ENCODE results near the gene PHAX. TPM values are rescaled to one million over a fixed set of nuclear protein-coding genes. Genes with fewer than 3 reads are reported as not detected.
"Not testable (repeated sequence)": the region's sequence is repeated elsewhere in the genome, so short reads cannot be mapped to it uniquely, and the experiment has no call there.

PHAX gene
- total RNA-seq, 1 donor from 2014 or later = 50.2 TPM

- no peak for DNase-seq
- intact Hi-C loops (cut with micrococcal nuclease) = no loop called here
- peaks cover 12% of the 10 kb centered on the region for H3K4me1 Mint-ChIP-seq
- H3K27ac Mint-ChIP-seq = no peak overlapping the region
- peaks cover 47% of the 10 kb centered on the region for H3K36me3 Mint-ChIP-seq (ENCODE audit: low read depth)
- H3K9me3 Mint-ChIP-seq = no peaks in the 10 kb centered on the region
- H3K4me3 Mint-ChIP-seq = no peak overlapping the region
- no peaks in the 10 kb centered on the region for H3K27me3 Mint-ChIP-seq
Measured at GRCh38 chr5:126619781-126620180, 19.0 kb downstream of the PHAX start.

GRCh38 chr5:126624534-126624933, 23.8 kb downstream of the PHAX start:
- DNase-seq = no peak
- Mint-ChIP-seq H3K27me3 (no peaks in the 10 kb centered on the region), H3K36me3 (ENCODE audit: low read depth) (peaks cover 28% of the 10 kb centered on the region), H3K9me3 (no peaks in the 10 kb centered on the region), H3K4me3 (no peak overlapping the region), H3K27ac (peak overlapping the region; percentile 34), H3K4me1 (peaks cover 12% of the 10 kb centered on the region)
- intact Hi-C loops (cut with micrococcal nuclease) = no loop called here

GRCh38 chr5:126628102-126628501, 27.4 kb downstream of the PHAX start:
- H3K36me3 Mint-ChIP-seq (ENCODE audit: low read depth) = peaks cover 17% of the 10 kb centered on the region
- H3K4me1 Mint-ChIP-seq = peaks cover 12% of the 10 kb centered on the region
- intact Hi-C loops (cut with micrococcal nuclease) = no loop called here
- no peaks in the 10 kb centered on the region for H3K9me3 Mint-ChIP-seq
- H3K27ac Mint-ChIP-seq = no peak overlapping the region
- no peak for DNase-seq
- H3K4me3 Mint-ChIP-seq = no peak overlapping the region
- H3K27me3 Mint-ChIP-seq = no peaks in the 10 kb centered on the region

DNA sequence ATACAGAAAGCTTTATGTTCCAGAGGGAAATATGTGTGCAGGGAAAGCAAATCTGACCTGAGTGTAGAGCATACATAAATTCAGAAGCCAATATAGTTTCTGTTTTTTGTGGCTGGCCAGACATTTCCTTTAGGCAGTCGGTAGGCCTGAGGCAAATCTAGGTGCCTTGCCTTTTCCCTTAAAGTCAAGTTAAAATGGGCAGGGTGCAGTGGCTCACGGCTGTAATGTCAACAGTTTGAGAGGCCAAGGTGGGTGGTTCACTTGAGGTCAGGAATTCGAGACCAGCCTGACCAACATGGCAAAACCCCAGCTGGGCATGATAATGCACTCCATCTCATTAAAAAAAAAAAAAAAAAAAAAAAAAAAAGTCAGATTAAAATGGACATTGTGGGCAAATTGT, 31.2 kb downstream of the PHAX start:
- H3K27me3 Mint-ChIP-seq = peaks cover 6% of the 10 kb centered on the region
- intact Hi-C loops (cut with micrococcal nuclease) = no loop called here
- H3K4me1 Mint-ChIP-seq = no peaks in the 10 kb centered on the region
- no peak for DNase-seq
- no peaks in the 10 kb centered on the region for H3K9me3 Mint-ChIP-seq
- H3K4me3 Mint-ChIP-seq = no peak overlapping the region
- no peak overlapping the region for H3K27ac Mint-ChIP-seq
- no peaks in the 10 kb centered on the region for H3K36me3 Mint-ChIP-seq (ENCODE audit: low read depth)

DNA sequence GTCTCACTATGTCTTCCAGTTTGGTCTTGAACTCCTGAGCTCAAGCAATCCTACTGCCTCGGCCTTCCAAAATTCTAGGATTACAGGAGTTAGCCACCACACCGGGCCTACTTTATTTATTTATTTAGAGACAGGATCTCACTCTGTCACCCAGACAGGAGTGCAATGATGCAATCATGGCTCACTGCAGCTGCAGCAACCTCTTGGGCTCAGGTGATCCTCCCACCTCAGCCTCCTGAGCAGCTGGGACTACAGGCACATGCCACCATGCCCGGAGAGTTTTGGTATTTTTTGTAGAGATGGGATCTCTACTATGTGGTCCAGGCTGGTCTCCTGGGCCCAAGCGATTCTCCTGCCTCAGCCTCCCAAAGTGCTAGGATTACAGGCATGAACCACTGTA, 32.8 kb downstream of the PHAX start:
- Mint-ChIP-seq H3K9me3 (no peaks in the 10 kb centered on the region), H3K4me3 (no peak overlapping the region), H3K27ac (no peak overlapping the region), H3K36me3 (ENCODE audit: low read depth) (no peaks in the 10 kb centered on the region), H3K4me1 (no peaks in the 10 kb centered on the region), H3K27me3 (peaks cover 6% of the 10 kb centered on the region)
- DNase-seq = no peak
- intact Hi-C loops (cut with micrococcal nuclease) = no loop called here

GRCh38 chr5:126635585-126635984, 34.8 kb downstream of the PHAX start:
- H3K27me3 Mint-ChIP-seq = peaks cover 6% of the 10 kb centered on the region
- no peaks in the 10 kb centered on the region for H3K9me3 Mint-ChIP-seq
- no peaks in the 10 kb centered on the region for H3K36me3 Mint-ChIP-seq (ENCODE audit: low read depth)
- DNase-seq = no peak
- H3K27ac Mint-ChIP-seq = no peak overlapping the region
- intact Hi-C loops (cut with micrococcal nuclease) = no loop called here
- H3K4me3 Mint-ChIP-seq = no peak overlapping the region
- no peaks in the 10 kb centered on the region for H3K4me1 Mint-ChIP-seq

GRCh38 chr5:126636956-126637355, 36.2 kb downstream of the PHAX start:
- no peaks in the 10 kb centered on the region for H3K9me3 Mint-ChIP-seq
- H3K36me3 Mint-ChIP-seq (ENCODE audit: low read depth) = no peaks in the 10 kb centered on the region
- intact Hi-C loops (cut with micrococcal nuclease) = no loop called here
- DNase-seq = no peak
- no peak overlapping the region for H3K27ac Mint-ChIP-seq
- no peaks in the 10 kb centered on the region for H3K4me1 Mint-ChIP-seq
- H3K27me3 Mint-ChIP-seq = peaks cover 8% of the 10 kb centered on the region
- no peak overlapping the region for H3K4me3 Mint-ChIP-seq

GRCh38 chr5:126640866-126641265, 40.1 kb downstream of the PHAX start:
- peaks cover 4% of the 10 kb centered on the region for H3K9me3 Mint-ChIP-seq
- no peak overlapping the region for H3K4me3 Mint-ChIP-seq
- no peaks in the 10 kb centered on the region for H3K36me3 Mint-ChIP-seq (ENCODE audit: low read depth)
- H3K27ac Mint-ChIP-seq = no peak overlapping the region
- peaks cover 11% of the 10 kb centered on the region for H3K27me3 Mint-ChIP-seq
- no peaks in the 10 kb centered on the region for H3K4me1 Mint-ChIP-seq
- no peak for DNase-seq
- intact Hi-C loops (cut with micrococcal nuclease) = no loop called here

GRCh38 chr5:126641387-126641786, 40.6 kb downstream of the PHAX start:
- Mint-ChIP-seq H3K27me3 (peaks cover 9% of the 10 kb centered on the region), H3K36me3 (ENCODE audit: low read depth) (no peaks in the 10 kb centered on the region), H3K4me1 (no peaks in the 10 kb centered on the region), H3K27ac (no peak overlapping the region), H3K4me3 (no peak overlapping the region), H3K9me3 (peaks cover 4% of the 10 kb centered on the region)
- intact Hi-C loops (cut with micrococcal nuclease) = no loop called here
- DNase-seq = no peak

GRCh38 chr5:126645132-126645531, 44.4 kb downstream of the PHAX start:
- Mint-ChIP-seq H3K36me3 (ENCODE audit: low read depth) (no peaks in the 10 kb centered on the region), H3K27me3 (peaks cover 12% of the 10 kb centered on the region), H3K9me3 (peaks cover 4% of the 10 kb centered on the region), H3K27ac (no peak overlapping the region), H3K4me3 (no peak overlapping the region), H3K4me1 (no peaks in the 10 kb centered on the region)
- intact Hi-C loops (cut with micrococcal nuclease) = no loop called here
- DNase-seq = no peak

DNA sequence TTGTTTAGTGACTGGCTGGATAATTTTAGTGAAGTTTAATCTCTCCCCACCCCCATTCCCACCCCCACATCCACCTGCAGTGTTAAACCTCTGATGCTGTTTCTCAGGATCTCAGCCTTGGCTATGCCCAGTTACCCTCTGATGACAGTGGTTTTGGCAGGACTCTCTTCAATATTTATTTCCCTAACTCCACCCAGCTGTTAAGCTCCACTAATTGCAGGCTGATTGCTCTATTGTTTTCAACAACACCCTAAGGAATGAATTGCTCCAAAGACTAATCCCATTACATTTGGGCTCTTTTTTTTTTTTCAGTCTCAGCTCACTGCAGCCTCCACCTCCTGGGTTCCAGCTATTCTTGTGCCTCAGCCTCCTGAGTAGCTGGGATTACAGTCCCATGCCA, 46.3 kb downstream of the PHAX start:
- intact Hi-C loops (cut with micrococcal nuclease) = no loop called here
- Mint-ChIP-seq H3K9me3 (peaks cover 4% of the 10 kb centered on the region), H3K4me1 (no peaks in the 10 kb centered on the region), H3K4me3 (no peak overlapping the region), H3K36me3 (ENCODE audit: low read depth) (no peaks in the 10 kb centered on the region), H3K27me3 (peaks cover 16% of the 10 kb centered on the region), H3K27ac (no peak overlapping the region)
- DNase-seq = no peak

DNA sequence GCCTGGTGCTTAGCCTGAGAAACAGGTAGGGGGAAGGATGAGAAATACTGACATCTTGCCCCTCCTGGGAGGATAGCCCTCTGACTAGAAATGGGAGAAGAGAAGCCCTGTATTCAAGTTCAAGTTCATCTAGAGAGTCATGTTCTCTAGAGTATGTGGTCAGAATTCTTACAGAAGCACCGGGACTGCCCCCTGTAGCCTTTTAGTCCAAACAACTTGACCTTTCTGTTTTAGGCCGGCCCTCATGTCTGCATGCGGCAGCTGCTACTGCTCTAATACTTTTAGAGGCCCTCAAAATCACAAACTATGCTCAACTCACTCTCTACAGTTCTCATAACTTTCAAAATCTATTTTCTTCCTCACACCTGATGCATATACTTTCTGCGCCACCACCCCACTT, 47.7 kb downstream of the PHAX start:
- no peaks in the 10 kb centered on the region for H3K4me1 Mint-ChIP-seq
- no peak overlapping the region for H3K27ac Mint-ChIP-seq
- H3K27me3 Mint-ChIP-seq = peaks cover 16% of the 10 kb centered on the region
- H3K9me3 Mint-ChIP-seq = peaks cover 4% of the 10 kb centered on the region
- no peak for DNase-seq
- H3K36me3 Mint-ChIP-seq (ENCODE audit: low read depth) = no peaks in the 10 kb centered on the region
- H3K4me3 Mint-ChIP-seq = no peak overlapping the region
- intact Hi-C loops (cut with micrococcal nuclease) = no loop called here

- H3K4me1 Mint-ChIP-seq; H3K36me3 Mint-ChIP-seq (ENCODE audit: low read depth); DNase-seq; H3K4me3 Mint-ChIP-seq; intact Hi-C loops (cut with micrococcal nuclease); H3K27ac Mint-ChIP-seq; H3K9me3 Mint-ChIP-seq: not testable (repeated sequence)
- peaks cover 16% of the 10 kb centered on the region for H3K27me3 Mint-ChIP-seq
Measured at GRCh38 chr5:126649057-126649456, 48.3 kb downstream of the PHAX start.

- peaks cover 16% of the 10 kb centered on the region for H3K27me3 Mint-ChIP-seq
- DNase-seq; H3K9me3 Mint-ChIP-seq; H3K36me3 Mint-ChIP-seq (ENCODE audit: low read depth); intact Hi-C loops (cut with micrococcal nuclease); H3K4me1 Mint-ChIP-seq; H3K4me3 Mint-ChIP-seq; H3K27ac Mint-ChIP-seq: not testable (repeated sequence)
Measured at GRCh38 chr5:126649709-126650108, 49.0 kb downstream of the PHAX start.

DNA sequence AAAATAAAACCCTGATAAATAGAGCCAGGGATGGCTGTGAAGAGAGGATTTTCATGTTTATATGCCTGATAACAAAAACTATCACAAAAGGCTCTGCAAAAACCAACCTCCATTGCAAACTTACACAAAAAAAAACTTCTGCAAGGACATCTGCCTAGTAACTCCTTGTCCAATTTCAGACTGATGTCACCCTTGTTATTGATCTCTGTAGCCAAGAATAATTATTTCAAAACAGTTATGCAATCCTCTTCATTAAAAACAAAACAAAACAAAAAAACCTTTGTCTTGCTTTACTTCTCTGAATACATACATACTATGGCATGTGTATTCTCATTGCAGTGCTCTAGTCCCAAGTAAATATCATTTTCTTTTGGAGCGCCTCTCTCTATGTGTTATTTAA, 49.7 kb downstream of the PHAX start:
- intact Hi-C loops (cut with micrococcal nuclease) = no loop called here
- Mint-ChIP-seq H3K9me3 (peaks cover under 1% of the 10 kb centered on the region), H3K27me3 (peaks cover 18% of the 10 kb centered on the region), H3K4me3 (no peak overlapping the region), H3K36me3 (ENCODE audit: low read depth) (no peaks in the 10 kb centered on the region), H3K27ac (no peak overlapping the region), H3K4me1 (no peaks in the 10 kb centered on the region)
- no peak for DNase-seq

Measured in activated CD4-positive, alpha-beta T cell treated with anti-CD3 and anti-CD28 coated beads, Interleukin-2, amount 10 ng/mL, durations not matched to agents 24 days and 14 days (primary cell).